ENCODE measurements around the gene HDDC2.

HDDC2 gene

DNA sequence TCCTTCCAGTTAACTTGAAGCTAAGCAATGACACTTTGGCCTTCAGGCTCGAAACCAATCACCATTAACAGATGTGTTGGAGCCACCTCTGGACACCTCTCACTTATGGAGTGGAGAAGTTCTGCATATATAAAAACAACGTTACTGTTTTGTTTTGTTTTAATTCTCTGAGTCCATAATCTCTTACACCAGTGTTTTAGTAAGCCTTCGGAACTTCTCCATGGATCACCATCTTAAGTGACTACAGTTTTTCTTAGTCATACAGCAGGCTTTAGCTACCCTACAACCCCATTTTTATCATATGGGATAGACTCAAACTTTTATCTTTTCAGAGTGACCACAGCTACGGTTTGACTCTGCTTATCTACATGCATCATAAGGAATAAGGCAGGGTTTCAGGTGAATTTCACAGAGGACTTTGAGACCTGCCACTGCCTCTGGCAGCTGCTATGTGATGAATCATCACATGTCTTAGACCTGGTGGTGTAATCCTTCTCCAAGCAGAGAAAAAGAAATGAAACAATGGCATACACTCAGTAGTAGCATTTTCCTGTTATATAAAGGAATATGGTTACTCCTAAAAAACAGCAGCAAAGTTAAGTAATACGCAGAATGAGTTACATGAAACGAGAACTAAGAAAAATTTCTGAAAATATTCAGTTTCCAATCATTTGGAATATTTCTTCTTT lies 5.5 kb upstream of the HDDC2 start:
- TF ChIP-seq, protein P1, sequence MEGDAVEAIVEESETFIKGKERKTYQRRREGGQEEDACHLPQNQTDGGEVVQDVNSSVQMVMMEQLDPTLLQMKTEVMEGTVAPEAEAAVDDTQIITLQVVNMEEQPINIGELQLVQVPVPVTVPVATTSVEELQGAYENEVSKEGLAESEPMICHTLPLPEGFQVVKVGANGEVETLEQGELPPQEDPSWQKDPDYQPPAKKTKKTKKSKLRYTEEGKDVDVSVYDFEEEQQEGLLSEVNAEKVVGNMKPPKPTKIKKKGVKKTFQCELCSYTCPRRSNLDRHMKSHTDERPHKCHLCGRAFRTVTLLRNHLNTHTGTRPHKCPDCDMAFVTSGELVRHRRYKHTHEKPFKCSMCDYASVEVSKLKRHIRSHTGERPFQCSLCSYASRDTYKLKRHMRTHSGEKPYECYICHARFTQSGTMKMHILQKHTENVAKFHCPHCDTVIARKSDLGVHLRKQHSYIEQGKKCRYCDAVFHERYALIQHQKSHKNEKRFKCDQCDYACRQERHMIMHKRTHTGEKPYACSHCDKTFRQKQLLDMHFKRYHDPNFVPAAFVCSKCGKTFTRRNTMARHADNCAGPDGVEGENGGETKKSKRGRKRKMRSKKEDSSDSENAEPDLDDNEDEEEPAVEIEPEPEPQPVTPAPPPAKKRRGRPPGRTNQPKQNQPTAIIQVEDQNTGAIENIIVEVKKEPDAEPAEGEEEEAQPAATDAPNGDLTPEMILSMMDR (conservative IDR thresholded peaks at IDR 0.05; ENCODE audit: low read length): no peak
- no peak for DNase-seq (ENCODE audit: low read depth)
- no peak overlapping the region for H3K4me3 ChIP-seq (ENCODE audit: low read length)

DNA sequence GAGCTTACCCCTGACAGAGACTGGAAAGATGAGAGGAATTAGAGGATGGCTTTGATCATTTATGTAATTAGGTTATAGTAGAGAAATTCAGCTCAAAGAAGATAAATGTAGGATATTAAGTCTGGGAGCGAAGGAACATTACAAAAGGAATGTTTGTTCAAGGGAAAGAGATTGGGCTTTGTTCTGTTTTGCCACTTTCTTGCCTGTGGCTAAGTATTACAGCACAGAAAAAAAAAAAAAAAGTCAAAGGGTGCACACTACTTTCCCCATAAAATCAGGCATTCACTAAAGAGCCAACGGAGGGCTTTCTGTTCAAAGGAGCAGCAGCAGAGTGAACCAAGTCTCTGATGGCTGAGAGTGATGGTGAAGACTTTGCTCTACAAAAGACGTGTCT lies 5.0 kb upstream of the HDDC2 start:
- no peak overlapping the region for H3K4me3 ChIP-seq (ENCODE audit: low read length)
- no peak for DNase-seq (ENCODE audit: low read depth)
- TF ChIP-seq, protein P1 (conservative IDR thresholded peaks at IDR 0.05; ENCODE audit: low read length): no peak

DNA sequence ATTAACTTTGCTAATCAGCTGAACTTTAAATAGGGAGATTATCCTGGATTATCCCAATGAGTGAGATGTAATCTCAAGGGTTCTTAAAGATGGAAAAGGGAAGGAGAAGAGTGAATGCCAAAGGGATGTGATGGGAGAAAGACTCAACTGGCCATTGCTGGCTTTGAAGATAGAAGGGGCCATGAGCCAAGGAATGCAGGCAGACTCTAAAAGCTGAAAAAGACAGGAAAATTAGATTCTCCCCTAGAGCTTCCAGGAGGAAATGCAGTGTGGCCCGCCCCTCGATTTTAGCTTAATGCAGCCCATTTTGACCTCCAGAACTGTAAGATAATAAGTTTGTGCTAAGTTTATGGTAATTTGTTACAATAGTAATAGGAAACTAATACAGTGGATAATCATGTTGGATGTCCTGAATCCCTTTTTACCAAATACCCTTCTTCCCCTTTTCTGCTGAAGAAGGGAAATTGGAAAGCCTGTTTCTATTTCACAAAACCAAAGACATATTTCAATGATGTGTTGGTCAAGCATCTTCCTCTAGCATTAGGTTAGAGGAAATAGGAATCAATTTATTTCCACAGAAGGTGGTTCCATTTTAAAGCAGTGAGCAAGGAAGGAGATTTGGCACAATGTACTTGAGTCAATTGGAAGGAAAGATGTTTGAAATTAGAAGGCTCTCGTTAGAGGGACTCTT lies 3.3 kb upstream of the HDDC2 start:
- DNase-seq (ENCODE audit: low read depth): no peak
- H3K4me3 ChIP-seq (ENCODE audit: low read length): no peak overlapping the region
- TF ChIP-seq, protein P1 (conservative IDR thresholded peaks at IDR 0.05; ENCODE audit: low read length): no peak

DNA sequence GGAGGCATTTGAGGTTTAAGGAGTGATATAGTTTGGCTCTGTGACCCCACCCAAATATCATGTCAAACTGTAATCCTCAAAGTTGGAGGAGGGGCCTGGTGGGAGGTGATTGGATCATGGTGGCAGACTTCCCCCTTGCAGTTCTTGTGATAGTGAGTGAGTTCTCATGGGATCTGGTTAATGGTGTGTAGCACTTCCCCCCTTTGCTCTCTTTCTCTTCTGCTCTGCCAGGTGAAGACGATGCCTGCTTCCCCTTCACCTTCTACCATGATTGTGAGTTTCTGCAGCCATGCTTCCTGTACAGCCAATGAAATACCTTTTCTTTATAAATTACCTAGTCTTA lies 1.7 kb upstream of the HDDC2 start:
- H3K4me3 ChIP-seq (ENCODE audit: low read length): no peak overlapping the region
- TF ChIP-seq, protein P1 (conservative IDR thresholded peaks at IDR 0.05; ENCODE audit: low read length): no peak
- DNase-seq (ENCODE audit: low read depth): no peak

DNA sequence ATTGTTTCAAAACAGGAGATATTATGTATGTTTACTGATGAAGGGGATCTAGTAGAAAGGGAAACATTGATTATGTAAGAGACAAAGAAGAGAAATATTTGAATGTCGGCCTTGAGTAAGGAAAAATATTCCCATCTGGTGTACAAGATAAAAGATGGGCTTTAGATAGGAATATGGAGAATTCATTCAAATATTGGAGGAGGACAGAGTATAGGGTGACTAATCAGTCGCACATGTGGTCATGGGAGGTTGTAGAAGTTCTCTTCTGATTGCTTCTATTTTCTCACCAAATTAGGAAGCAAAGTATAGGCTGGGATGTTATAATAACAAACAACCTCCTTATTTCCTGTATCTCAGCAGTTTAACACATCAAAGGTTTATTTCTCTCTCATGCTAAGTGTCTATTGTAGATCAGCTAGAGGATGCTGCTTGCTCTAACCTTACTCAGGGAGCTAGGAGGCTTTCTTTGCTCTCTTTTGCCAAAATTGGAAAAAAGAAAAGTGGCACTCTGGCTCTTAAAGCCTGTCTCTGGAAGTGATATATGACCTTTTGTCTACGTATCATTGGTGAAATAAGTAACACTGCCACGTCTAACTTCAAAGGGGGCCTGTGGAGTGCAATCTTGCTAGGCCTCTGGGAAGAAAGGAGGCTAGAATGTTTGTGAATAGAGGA lies 1.2 kb upstream of the HDDC2 start:
- no peak for DNase-seq (ENCODE audit: low read depth)
- TF ChIP-seq, protein P1 (conservative IDR thresholded peaks at IDR 0.05; ENCODE audit: low read length): no peak
- no peak overlapping the region for H3K4me3 ChIP-seq (ENCODE audit: low read length)

DNA sequence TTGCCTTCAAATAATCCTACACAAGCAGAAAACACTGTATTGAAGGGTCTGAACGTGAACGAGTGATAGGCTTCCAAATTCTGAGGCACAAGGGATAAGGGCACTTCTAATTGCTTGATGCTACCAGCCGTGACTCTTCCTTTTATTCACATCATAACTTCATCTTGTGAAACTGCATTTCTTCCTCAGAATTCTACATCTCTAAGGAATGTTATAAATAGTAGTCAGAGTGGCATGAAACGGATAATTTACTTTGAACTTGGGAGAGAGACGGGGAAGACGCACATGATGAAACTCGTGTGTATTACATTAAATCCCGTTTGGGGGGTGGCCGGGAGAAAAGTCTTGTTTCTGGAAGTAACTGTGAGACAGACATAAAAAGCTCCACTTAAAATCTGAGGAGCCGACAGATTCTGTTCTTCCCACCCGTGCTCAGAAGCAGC lies 754 bp downstream of the HDDC2 start:
- peak overlapping the region; percentile 76 for H3K4me3 ChIP-seq (ENCODE audit: low read length)
- TF ChIP-seq, protein P1 (conservative IDR thresholded peaks at IDR 0.05; ENCODE audit: low read length): no peak
- peak; percentile 62 for DNase-seq (ENCODE audit: low read depth)

All from AG10803 (cell line).